ENCODE measurements around the gene ANOS1.

GRCh38 chrX:8689473-8689872 lies 42.5 kb downstream of the ANOS1 start:
- TF ChIP-seq CTCF (IDR thresholded peaks at IDR 0.05; ENCODE audit: low read depth, low read length) (no peak), POLR2A (IDR thresholded peaks at IDR 0.05; ENCODE audit: extremely low read depth, insufficient read length) (no peak), MAX (IDR thresholded peaks at IDR 0.05; ENCODE audit: low read depth, low read length) (no peak), MYC (IDR thresholded peaks at IDR 0.05; ENCODE audit: low read depth, low read length) (no peak)

Data from NB4 (cell line).